ENCODE results near the gene OR9G4.

GRCh38 chr11:56751480-56751879, 3.0 kb upstream of the OR9G4 start:
- TF ChIP-seq CTCF (IDR thresholded peaks at IDR 0.05; ENCODE audit: low read depth, low read length) (no peak), POLR2A (IDR thresholded peaks at IDR 0.05; ENCODE audit: extremely low read depth, insufficient read length) (no peak), MAX (IDR thresholded peaks at IDR 0.05; ENCODE audit: low read depth, low read length) (no peak), MYC (IDR thresholded peaks at IDR 0.05; ENCODE audit: low read depth, low read length) (no peak)
